Hepatocyte (in vitro differentiated cells): ENCODE results near the gene GNAL.

Experiments
- EZH2 ChIP-seq: fragments of 200-600 bp; sonication (generic); IDR thresholded peaks from 2 replicates; pipeline ENCODE4 v1.6.1; 2016; ENCODE audit warnings: antibody characterized with exemption, mild to moderate bottlenecking, borderline replicate concordance
- EZH2phosphoT487 ChIP-seq: fragments of 200-600 bp; sonication (generic); IDR thresholded peaks from one replicate; pipeline ENCODE4 v1.6.1; 2018; ENCODE audit warnings: antibody characterized with exemption, mild to moderate bottlenecking, low read depth, moderate library complexity; ENCODE audit not compliant: unreplicated experiment, severe bottlenecking
- TF ChIP-seq, protein P1 (sequence below): fragments of 200-600 bp; sonication (generic); IDR thresholded peaks from 2 replicates; pipeline ENCODE4 v1.5.1; 2016; ENCODE audit warnings: antibody characterized with exemption, mild to moderate bottlenecking; ENCODE audit not compliant: poor library complexity

GRCh38 chr18:11849279-11849678, 160.2 kb downstream of the GNAL start:
- TF ChIP-seq, protein P1, sequence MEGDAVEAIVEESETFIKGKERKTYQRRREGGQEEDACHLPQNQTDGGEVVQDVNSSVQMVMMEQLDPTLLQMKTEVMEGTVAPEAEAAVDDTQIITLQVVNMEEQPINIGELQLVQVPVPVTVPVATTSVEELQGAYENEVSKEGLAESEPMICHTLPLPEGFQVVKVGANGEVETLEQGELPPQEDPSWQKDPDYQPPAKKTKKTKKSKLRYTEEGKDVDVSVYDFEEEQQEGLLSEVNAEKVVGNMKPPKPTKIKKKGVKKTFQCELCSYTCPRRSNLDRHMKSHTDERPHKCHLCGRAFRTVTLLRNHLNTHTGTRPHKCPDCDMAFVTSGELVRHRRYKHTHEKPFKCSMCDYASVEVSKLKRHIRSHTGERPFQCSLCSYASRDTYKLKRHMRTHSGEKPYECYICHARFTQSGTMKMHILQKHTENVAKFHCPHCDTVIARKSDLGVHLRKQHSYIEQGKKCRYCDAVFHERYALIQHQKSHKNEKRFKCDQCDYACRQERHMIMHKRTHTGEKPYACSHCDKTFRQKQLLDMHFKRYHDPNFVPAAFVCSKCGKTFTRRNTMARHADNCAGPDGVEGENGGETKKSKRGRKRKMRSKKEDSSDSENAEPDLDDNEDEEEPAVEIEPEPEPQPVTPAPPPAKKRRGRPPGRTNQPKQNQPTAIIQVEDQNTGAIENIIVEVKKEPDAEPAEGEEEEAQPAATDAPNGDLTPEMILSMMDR, result no peak
- TF ChIP-seq EZH2 (no peak), EZH2phosphoT487 (no peak)
